Neutrophil (primary cell): ENCODE results near the gene HIVEP3.

Source experiments
- H3K27ac ChIP-seq: fragments of 200-600 bp; sonication (generic); 2 replicates; pipeline ENCODE4 v1.5.1; 2016; ENCODE audit warnings: mild to moderate bottlenecking, moderate library complexity
- H3K27me3 ChIP-seq: fragments of 200-600 bp; sonication (generic); 2 replicates; pipeline ENCODE4 v1.6.0; 2016; ENCODE audit warnings: mild to moderate bottlenecking
- H3K36me3 ChIP-seq: fragments of 200-600 bp; sonication (generic); 2 replicates; pipeline ENCODE4 v1.5.1; 2017
- H3K4me1 ChIP-seq, 2 experiments: fragments of 200-600 bp in 1 of 2; sonication (generic) in 1 of 2; 1 replicate in 1 of 2; 2 replicates in 1 of 2; pipeline versions ENCODE4 v1.5.1 to v1.6.1; 2013 to 2016; ENCODE audit warnings: low read depth in 1 of 2, low read length in 1 of 2, mild to moderate bottlenecking in 1 of 2, moderate library complexity in 1 of 2; ENCODE audit not compliant: control insufficient read depth in 1 of 2, insufficient read depth in 1 of 2
- H3K4me3 ChIP-seq, 2 experiments: fragments of 200-600 bp in 1 of 2; sonication (generic) in 1 of 2; 1 replicate in 1 of 2; 2 replicates in 1 of 2; pipeline ENCODE4 v1.5.1; 2013 to 2016; ENCODE audit warnings: low read depth in 1 of 2, low read length in 1 of 2, mild to moderate bottlenecking in 1 of 2, moderate library complexity in 1 of 2
- H3K9me3 ChIP-seq: fragments of 200-600 bp; sonication (generic); 2 replicates; pipeline ENCODE4 v1.5.1; 2016
- CTCF ChIP-seq: fragments of 200-600 bp; sonication (generic); IDR thresholded peaks from 2 replicates; pipeline ENCODE4 v1.5.1; 2016; ENCODE audit warnings: antibody characterized with exemption

The HIVEP3 gene

DNA sequence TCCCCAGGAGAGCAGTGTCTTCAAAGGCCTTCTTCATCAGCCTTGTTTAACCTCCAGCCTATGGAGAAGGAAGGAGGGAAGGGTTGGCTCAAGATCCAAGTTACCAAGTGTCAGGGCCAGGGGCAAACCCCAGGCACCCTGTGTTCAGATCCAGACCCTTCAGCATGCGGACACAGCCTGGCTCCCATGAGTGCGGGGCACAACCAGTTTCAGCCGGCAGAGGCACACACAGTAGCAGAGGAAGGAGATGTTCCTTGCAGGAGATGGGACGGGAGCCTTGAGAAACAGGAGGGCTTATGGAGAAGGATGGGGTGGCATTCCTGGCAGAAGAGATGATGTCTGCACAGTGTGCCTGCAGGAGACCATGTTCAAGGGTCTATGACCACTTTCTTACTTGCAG lies 272.5 kb downstream of the HIVEP3 start:
- TF ChIP-seq CTCF: no peak
- Histone ChIP-seq H3K4me1 (no peaks in the 10 kb centered on the region), H3K9me3 (no peaks in the 10 kb centered on the region), H3K4me3 (no peak overlapping the region), H3K27me3 (no peaks in the 10 kb centered on the region), H3K36me3 (no peaks in the 10 kb centered on the region), H3K27ac (no peak overlapping the region)

- H3K4me1 ChIP-seq: no peaks in the 10 kb centered on the region
- H3K9me3 ChIP-seq: no peaks in the 10 kb centered on the region
- no peaks in the 10 kb centered on the region for H3K36me3 ChIP-seq
- no peak overlapping the region for H3K27ac ChIP-seq
- H3K4me3 ChIP-seq: no peak overlapping the region
- H3K27me3 ChIP-seq: no peaks in the 10 kb centered on the region
- TF ChIP-seq CTCF: no peak
Observed at GRCh38 chr1:41645062-41645461, 273.7 kb downstream of the HIVEP3 start.

DNA sequence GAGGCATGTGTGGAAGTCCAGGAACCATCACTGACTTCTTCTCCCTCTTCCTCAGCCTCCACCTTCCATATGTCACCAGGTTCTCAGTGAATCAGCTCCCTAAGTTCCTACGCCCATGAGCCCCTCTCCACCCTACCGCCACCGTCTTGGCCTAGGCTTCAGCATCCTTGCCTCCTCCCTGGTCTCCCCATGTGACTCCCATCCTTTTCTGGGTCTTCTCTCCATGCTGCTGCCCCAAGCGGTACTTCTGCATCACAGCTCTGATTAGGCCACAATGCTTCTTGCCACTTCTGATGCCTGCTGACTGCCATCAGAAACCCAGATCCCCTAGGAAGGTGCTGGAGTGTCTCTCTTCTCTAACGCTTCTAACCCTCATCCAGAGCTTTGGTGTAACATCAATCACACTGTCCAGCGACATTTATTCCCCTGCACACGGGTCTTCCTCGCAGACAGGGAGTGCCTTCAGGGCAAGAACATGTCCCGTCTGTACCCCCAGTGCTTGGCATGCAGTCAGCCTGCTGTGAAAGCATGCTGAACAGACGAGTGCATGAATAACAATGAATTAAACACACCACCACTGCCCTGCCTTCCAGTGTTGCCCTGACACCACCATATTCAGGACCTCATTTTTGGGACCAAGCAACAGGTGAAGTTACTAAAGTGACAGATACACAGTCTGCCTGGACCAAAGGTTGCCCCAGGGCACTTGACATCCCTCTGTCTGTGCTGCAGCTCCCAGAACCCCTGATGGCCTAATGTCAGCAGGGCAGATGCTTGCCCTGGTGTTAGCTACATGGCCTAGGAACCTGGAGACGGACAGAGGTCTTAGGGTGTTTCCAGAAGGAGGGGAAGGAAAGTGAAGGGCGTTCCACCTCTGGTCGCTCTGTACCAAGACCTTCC lies 275.6 kb downstream of the HIVEP3 start:
- no peak overlapping the region for H3K27ac ChIP-seq
- TF ChIP-seq CTCF: no peak
- H3K4me3 ChIP-seq: no peak overlapping the region
- H3K4me1 ChIP-seq: no peaks in the 10 kb centered on the region
- H3K27me3 ChIP-seq: no peaks in the 10 kb centered on the region
- H3K9me3 ChIP-seq: no peaks in the 10 kb centered on the region
- H3K36me3 ChIP-seq: no peaks in the 10 kb centered on the region

GRCh38 chr1:41641941-41642527 lies 276.7 kb downstream of the HIVEP3 start:
- no peak overlapping the region for H3K27ac ChIP-seq
- no peaks in the 10 kb centered on the region for H3K36me3 ChIP-seq
- H3K9me3 ChIP-seq: no peaks in the 10 kb centered on the region
- no peaks in the 10 kb centered on the region for H3K4me1 ChIP-seq
- H3K4me3 ChIP-seq: no peak overlapping the region
- no peaks in the 10 kb centered on the region for H3K27me3 ChIP-seq
- TF ChIP-seq CTCF: no peak

GRCh38 chr1:41641475-41641814 lies 277.3 kb downstream of the HIVEP3 start:
- no peak for TF ChIP-seq CTCF
- Histone ChIP-seq H3K4me1 (no peaks in the 10 kb centered on the region), H3K4me3 (no peak overlapping the region), H3K36me3 (no peaks in the 10 kb centered on the region), H3K9me3 (no peaks in the 10 kb centered on the region), H3K27me3 (no peaks in the 10 kb centered on the region), H3K27ac (no peak overlapping the region)
